Measurements from ENCODE around the gene MED12L.

The MED12L gene

GRCh38 chr3:151265866-151266265 lies 180.4 kb downstream of the MED12L start:
- peak in 15 of 42 donors; percentile 11 to 51 (median 26) for DNase-seq
- intact Hi-C loops (cut with DNase I), result no loop called here

GRCh38 chr3:151267066-151267465 lies 181.6 kb downstream of the MED12L start:
- intact Hi-C loops (cut with DNase I), result no loop called here
- DNase-seq, result no peak

- intact Hi-C loops (cut with DNase I), result no loop called here
- DNase-seq, result no peak
Observed at GRCh38 chr3:151268267-151269235, 183.1 kb downstream of the MED12L start.

DNA sequence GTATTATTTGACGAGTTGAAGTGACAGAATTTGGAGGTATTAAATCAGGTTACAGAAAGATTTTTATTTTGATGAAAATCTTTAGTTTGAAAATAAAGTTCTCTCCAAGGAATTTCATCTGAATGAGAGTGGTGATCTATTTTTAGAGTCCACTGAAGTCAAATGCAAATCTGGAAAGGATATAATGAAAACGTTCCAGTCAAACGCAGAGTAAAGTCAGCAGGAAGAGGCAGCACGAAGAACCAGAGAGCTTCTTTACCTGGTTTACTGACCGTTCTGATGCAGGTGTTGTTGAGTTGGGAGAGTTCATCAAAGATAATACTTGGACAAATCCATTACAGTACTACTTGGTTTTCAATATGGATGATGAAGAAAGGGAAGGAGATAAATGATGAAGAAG lies 184.2 kb downstream of the MED12L start:
- intact Hi-C loops (cut with DNase I), result no loop called here
- no peak for DNase-seq

DNA sequence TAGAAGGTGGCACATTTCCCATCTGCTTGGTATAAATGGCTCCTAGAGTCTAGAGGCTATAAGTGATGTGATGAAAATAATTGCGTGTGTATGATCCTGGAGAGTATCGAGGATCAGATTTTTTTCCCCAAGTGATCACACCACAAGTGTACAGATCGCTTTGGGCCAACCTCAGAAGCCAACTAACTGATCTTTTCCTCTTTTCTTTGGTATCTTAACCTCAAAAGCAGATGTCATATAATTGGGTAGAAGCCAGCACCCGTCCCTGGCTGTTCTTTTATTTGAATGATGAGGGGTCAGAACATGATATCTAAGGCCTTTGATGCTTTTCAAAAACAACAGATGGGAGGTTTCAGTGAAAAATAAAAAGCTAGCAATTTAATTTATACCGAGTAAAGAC lies 189.6 kb downstream of the MED12L start:
- intact Hi-C loops (cut with DNase I), result no loop called here
- no peak for DNase-seq

DNA sequence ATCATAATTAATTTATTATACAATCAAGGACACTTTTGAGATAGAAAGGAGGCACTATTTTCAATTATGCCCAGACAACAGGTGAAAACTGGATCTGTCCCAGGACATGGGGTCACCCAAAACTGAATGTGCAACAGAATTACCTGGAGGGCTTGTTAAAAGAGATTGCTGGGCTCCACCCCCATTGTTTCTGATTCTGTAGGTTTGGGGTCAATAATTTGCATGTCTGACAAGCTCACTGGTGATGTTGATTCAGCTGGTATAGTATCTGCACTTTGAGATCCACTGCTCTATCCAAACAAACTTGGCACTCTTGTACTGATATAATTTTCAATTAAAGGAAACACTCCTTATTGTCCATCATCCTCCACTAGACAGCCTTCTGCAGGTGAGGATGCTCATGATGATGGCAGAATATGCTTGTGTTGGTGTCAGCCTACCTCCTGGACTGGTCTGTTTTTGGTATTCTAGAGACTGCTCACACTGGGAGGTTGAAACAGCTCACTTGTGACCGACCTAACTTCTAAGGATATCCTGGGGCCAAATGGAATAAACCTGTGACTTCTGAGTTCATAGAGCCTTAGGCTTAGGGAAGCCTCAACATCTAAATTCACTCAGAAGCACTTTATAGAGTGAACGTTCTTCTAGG lies 190.7 kb downstream of the MED12L start:
- intact Hi-C loops (cut with DNase I), result no loop called here
- no peak for DNase-seq

GRCh38 chr3:151276687-151277042 lies 191.2 kb downstream of the MED12L start:
- DNase-seq, result no peak
- intact Hi-C loops (cut with DNase I), result no loop called here

GRCh38 chr3:151278230-151278629 lies 192.8 kb downstream of the MED12L start, which contains the start of gene P2RY14:
P2RY14 (minus strand) TSS chr3:151278542; CDS start chr3:151214316, 64,226 bp downstream.
- DNase-seq, result peak in 2 of 42 donors; percentile 7 to 13
- intact Hi-C loops (cut with DNase I), result no loop called here

- intact Hi-C loops (cut with DNase I), result loop anchor here (5.0 kb wide), 2 partner anchors 54 to 114 kb away; no protein-coding TSS in a partner anchor
- no peak for DNase-seq
Observed at GRCh38 chr3:151281671-151282324, 196.3 kb downstream of the MED12L start.

DNA sequence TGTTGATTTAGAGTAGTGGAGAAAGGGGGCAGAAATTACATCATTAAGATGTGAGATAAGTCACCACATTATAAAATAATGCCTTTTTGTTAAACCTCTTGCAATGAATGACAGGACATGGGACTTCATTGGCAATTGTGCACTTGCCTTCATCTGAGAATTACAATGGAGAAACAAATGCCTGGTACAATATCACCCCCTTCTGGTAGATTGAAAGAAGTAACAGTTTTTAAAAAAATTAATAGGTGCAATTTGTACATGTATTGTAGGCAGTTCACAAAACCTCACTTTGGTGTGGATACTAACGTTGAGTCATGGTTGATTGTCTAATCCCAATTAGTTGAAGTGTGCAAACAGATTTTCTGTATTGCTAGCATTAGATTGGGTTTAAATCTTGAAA lies 197.5 kb downstream of the MED12L start:
- intact Hi-C loops (cut with DNase I), result loop anchor here (5.0 kb wide), 2 partner anchors 56 to 116 kb away; no protein-coding TSS in a partner anchor

DNA sequence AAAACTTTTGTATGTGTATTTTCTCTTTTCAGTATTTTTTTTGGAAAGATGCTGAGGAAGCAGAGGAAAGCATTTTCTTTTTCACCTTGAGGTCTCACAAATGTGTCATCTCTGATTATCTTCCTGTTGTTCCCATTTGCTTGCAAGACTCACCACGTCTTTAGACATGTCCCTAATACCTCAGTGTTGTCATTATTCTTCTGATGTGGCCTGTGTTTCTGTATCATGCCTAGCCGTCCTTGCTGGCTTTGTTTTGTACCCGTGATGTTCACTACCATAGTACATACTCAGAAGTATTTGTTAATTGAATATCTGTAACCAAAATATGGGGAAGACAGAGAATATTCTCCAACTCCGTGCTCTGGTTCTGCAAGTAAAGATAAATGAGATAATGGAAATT lies 197.9 kb downstream of the MED12L start:
- no peak for DNase-seq
- intact Hi-C loops (cut with DNase I), result loop anchor here (5.0 kb wide), 2 partner anchors 56 to 116 kb away; no protein-coding TSS in a partner anchor

More for the DNA sequence above, 197.5 kb downstream of the MED12L start:
- peak in 1 of 42 donors; percentile 45 for DNase-seq

DNA sequence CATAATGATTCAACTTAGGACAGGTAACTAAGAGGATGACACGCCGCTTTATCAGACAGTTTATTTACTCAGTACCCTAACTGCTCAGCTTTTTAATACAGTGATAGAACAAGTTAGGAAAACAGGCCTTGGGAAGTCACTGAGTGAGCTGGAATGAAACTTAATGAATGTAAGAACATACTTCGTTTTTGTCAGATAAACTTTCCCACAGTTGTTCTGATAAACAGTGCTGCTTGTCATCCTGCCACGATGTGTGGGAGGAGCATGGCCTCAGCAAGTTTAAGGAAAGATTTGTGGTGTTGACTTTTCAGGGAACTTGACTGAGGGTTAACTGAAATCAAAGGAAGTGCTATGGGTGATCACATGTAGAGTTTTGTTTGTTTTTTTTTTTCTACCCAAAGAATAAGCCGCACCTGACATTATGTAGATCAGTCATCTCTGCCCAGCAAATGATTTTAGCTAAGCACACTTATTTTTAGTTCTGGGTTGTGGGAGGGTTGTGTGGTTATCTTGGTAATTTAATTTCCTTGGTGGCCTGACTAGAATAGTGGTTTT lies 198.5 kb downstream of the MED12L start:
- intact Hi-C loops (cut with DNase I), result loop anchor here (5.0 kb wide), 2 partner anchors 57 to 117 kb away; no protein-coding TSS in a partner anchor
- no peak for DNase-seq

DNA sequence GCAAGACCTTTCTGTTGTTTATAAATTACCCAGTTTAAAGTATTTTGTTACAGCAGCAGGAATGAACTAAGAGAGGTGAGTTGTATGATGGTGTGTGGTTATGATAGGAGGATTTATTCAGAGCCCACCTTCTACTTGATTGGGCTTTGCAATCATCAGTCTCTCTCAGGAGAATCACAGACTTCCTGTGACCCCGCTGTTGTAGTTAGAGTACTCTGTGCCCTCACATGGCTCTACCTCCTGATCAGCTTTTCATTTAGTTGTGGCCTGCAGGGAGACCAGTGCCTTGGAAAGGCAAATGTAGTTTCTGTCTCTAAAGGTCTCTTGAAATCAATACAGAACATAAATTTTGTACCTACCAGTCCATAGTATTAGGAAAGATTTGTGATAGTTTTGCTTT lies 200.5 kb downstream of the MED12L start:
- DNase-seq, result no peak
- intact Hi-C loops (cut with DNase I), result no loop called here

DNA sequence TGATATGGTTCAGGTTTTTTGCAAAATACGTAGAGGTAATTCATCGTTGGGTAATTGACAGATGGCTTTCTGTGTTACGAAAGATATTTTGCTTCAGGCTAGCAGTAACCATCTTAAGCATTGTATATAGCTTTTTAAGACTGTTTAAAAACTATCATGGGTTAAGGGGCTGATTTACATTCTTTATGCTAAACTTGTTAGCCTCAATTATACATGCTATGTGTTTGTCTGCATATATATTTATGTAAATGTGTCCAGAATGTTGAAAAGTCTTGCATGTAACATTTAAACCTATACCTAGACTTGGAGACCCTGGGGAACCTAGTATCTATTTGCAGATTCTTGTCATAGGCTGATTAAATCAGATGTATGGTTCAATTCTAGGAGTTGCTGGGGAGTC lies 204.0 kb downstream of the MED12L start:
- intact Hi-C loops (cut with DNase I), result no loop called here
- DNase-seq, result no peak

DNA sequence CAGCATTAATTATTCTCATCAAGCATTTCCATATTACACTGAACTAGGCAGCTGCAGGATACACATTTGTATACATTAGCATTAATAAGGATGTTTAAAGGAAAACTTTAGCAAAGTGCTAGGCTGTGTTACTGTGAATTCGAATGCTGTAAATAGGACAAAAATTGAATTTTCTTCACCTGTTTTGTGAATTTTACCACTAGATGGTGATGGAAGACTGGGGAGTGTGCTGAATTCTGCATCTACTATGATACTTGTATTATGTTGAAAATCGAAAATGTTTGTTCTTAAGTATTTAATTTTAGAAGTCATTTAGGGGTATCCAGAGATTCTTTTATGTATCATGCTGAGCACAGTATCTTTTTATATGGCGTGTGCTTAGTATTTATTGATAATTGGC lies 205.2 kb downstream of the MED12L start:
- DNase-seq, result no peak
- intact Hi-C loops (cut with DNase I), result no loop called here

- peak in 3 of 42 donors; percentile 12 to 26 (median 25) for DNase-seq
- intact Hi-C loops (cut with DNase I), result no loop called here
Observed at GRCh38 chr3:151293127-151293526, 207.7 kb downstream of the MED12L start.

- DNase-seq, result no peak
- intact Hi-C loops (cut with DNase I), result no loop called here
Observed at GRCh38 chr3:151296226-151296625, 210.8 kb downstream of the MED12L start.

GRCh38 chr3:151297429-151297828 lies 212.0 kb downstream of the MED12L start:
- DNase-seq, result no peak
- intact Hi-C loops (cut with DNase I), result no loop called here

DNA sequence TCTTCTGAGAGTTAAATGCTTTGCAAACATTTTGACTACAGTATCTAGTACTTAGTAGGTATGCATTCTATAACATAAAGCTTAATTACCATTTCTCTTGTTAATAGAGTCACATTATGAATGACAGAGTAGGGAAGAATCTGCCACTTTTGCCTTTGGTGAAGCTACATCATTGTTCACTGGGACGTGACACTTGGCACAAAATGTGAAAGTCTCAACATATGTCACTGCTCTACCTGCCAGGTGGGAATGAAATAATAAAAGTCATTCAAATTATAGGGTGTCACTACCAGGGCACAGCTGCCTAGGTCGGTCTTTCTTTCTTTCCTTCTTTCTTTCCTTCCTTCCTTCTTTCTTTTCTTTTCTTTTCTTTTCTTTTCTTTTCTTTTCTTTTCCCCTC lies 213.5 kb downstream of the MED12L start:
- DNase-seq, result no peak
- intact Hi-C loops (cut with DNase I), result no loop called here
